ENCODE results near the gene RBM20. TPM values are rescaled to one million over a fixed set of nuclear protein-coding genes. Genes with fewer than 3 reads are reported as not detected.

RBM20 gene
- total and polyA plus RNA-seq, 10 of the 15 experiments (the other 5 are each of a cell fraction or from before 2014, with no cell fraction given), result 0.04 to 0.26 (median 0.15) TPM

DNA sequence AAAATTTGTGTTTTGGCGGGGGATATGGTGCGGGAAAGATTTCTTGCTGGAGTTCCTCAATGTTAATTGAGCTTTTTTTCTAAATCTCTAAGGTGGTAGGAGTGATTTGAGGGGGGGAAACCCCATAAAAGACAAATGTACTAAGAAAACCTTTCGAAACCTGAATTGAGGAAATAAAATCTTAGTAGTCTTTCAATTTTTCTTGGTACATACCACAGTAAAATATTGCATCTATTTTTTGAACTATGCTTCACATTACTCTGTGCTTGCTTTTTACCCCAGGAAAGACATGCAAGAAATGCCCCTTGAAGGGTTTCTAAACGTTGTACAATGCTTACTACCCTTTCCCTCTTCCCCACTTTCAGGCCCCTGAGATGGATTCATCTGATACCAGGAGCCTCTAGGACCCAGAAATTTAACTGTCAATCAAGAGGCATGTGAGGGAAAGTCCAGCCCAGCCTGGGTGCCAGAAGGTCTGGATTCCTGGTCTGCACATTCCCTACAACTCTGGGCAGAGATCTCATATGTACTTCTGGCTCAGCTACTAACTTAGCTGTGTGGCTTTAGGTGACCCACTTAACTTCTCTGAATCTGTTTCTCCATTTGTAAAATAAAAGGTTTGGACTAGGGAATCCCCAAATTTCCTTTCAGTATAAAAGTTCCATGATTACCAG, 221.8 kb downstream of the RBM20 start:
- H3K4me1 ChIP-seq (ENCODE audit: control insufficient read depth, insufficient read depth, low read length), result peaks cover 93% of the 10 kb centered on the region
- H3K27ac ChIP-seq (ENCODE audit: control insufficient read depth, insufficient read depth), result peak overlapping the region; percentile 99
- H4K20me1 ChIP-seq (ENCODE audit: control insufficient read depth, insufficient read depth), result no peaks in the 10 kb centered on the region
- no peaks in the 10 kb centered on the region for H3K36me3 ChIP-seq (ENCODE audit: control insufficient read depth in 2 of 2, insufficient read depth in 2 of 2, low read length in 1 of 2)
- in situ Hi-C loops (cut with MboI) (no loop called here), intact Hi-C loops (cut with micrococcal nuclease; ENCODE audit: unreplicated experiment) (loop anchor here (2.0 to 5.0 kb wide), 2 partner anchors 53 to 789 kb away; partner anchors contain the start of genes BBIP1 and SHOC2)
- 2% methylated on average over 4 of the region's 4 CpGs for WGBS (ENCODE audit: insufficient coverage, insufficient replicate concordance, low lambda C conversion rate, missing lambda C conversion rate)
- ChIA-PET CTCF (interaction anchor here (0.8 to 5.2 kb wide), 8 partner anchors 8 to 120 kb away, joined by 3 to 53 read pairs (median 3); no protein-coding TSS in a partner anchor), SMC1A (ENCODE audit: uncharacterized antibody, unreplicated experiment) (interaction anchor here (0.6 to 5.1 kb wide), 21 partner anchors 7 to 120 kb away, joined by 3 to 139 read pairs (median 6); partner anchors contain the start of genes BBIP1 and SHOC2), RAD21 (ENCODE audit: unreplicated experiment) (interaction anchor here (0.7 to 5.3 kb wide), 13 partner anchors 11 to 955 kb away, joined by 3 to 138 read pairs (median 7); partner anchors contain the start of genes BBIP1 and SHOC2), POLR2A (interaction anchor here (1.1 to 5.2 kb wide), 12 partner anchors 11 to 92 kb away, joined by 3 to 78 read pairs (median 7); partner anchors contain the start of genes BBIP1 and SHOC2)
- ATAC-seq (peak; percentile 36), DNase-seq (ENCODE audit: low read depth, low spot score) (no peak), FAIRE-seq (peak; percentile 18)
- no peaks in the 10 kb centered on the region for H3K27me3 ChIP-seq (replicated peaks in 1 of 2; ENCODE audit: control insufficient read depth in 2 of 2, insufficient read depth in 2 of 2, low read length in 1 of 2)
- H3K9ac ChIP-seq (ENCODE audit: control insufficient read depth, insufficient read depth, low read length), result peak overlapping the region; percentile 80
- H2AFZ ChIP-seq (ENCODE audit: control insufficient read depth, low read depth, low read length), result no peak overlapping the region; the same call in 1 of the 2 replicates
- H3K4me2 ChIP-seq (ENCODE audit: control insufficient read depth, insufficient read depth), result peak overlapping the region; percentile 91
- no TSS peak for BruUV-seq (replicated peaks)
- peaks cover 18% of the 10 kb centered on the region for H3K79me2 ChIP-seq (ENCODE audit: control insufficient read depth, insufficient read depth, low read length)
- no peaks in the 10 kb centered on the region for H3K9me3 ChIP-seq (replicated peaks; ENCODE audit: control insufficient read depth, insufficient read depth, low read length)
- H3K4me3 ChIP-seq, result peak overlapping the region; percentile 62; the same call in 1 of the 2 replicates
- no peak for TF ChIP-seq SMAD1 (IDR thresholded peaks at IDR 0.05; ENCODE audit: low read depth, partially characterized antibody)
- TF ChIP-seq IKZF1 (conservative IDR thresholded peaks at IDR 0.05), result peak; percentile 64
- TF ChIP-seq SPI1 (IDR thresholded peaks at IDR 0.05; ENCODE audit: borderline replicate concordance, insufficient read depth, low read depth, low read length), result peak; percentile 30
- 0 out of 2 replicates have a peak, but pooled peaks have one; percentile 43 for TF ChIP-seq CBFB (IDR thresholded peaks at IDR 0.05; ENCODE audit: low read depth)
- TF ChIP-seq RCOR1 (conservative IDR thresholded peaks at IDR 0.05; ENCODE audit: low read depth, low read length), result 0 out of 2 replicates have a peak, but pooled peaks have one; percentile 28
- TF ChIP-seq YY1 (IDR thresholded peaks at IDR 0.05; ENCODE audit: low read depth, low read length), result no peak
- TF ChIP-seq TBL1XR1 (IDR thresholded peaks at IDR 0.05; ENCODE audit: low read depth, low read length), result no peak
- 0 out of 2 replicates have a peak, but pooled peaks have one; percentile 4 for TF ChIP-seq SMC3 (IDR thresholded peaks at IDR 0.05; ENCODE audit: borderline replicate concordance, low read length)
- TF ChIP-seq, protein P1, sequence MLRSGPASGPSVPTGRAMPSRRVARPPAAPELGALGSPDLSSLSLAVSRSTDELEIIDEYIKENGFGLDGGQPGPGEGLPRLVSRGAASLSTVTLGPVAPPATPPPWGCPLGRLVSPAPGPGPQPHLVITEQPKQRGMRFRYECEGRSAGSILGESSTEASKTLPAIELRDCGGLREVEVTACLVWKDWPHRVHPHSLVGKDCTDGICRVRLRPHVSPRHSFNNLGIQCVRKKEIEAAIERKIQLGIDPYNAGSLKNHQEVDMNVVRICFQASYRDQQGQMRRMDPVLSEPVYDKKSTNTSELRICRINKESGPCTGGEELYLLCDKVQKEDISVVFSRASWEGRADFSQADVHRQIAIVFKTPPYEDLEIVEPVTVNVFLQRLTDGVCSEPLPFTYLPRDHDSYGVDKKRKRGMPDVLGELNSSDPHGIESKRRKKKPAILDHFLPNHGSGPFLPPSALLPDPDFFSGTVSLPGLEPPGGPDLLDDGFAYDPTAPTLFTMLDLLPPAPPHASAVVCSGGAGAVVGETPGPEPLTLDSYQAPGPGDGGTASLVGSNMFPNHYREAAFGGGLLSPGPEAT (IDR thresholded peaks at IDR 0.05; ENCODE audit: low read depth), result peak; percentile 77
- TF ChIP-seq, protein P2, sequence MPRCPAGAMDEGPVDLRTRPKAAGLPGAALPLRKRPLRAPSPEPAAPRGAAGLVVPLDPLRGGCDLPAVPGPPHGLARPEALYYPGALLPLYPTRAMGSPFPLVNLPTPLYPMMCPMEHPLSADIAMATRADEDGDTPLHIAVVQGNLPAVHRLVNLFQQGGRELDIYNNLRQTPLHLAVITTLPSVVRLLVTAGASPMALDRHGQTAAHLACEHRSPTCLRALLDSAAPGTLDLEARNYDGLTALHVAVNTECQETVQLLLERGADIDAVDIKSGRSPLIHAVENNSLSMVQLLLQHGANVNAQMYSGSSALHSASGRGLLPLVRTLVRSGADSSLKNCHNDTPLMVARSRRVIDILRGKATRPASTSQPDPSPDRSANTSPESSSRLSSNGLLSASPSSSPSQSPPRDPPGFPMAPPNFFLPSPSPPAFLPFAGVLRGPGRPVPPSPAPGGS (IDR thresholded peaks at IDR 0.05; ENCODE audit: borderline replicate concordance, insufficient read depth, low read depth, low read length, poor library complexity, severe bottlenecking), result no peak
- TF ChIP-seq, protein P3, sequence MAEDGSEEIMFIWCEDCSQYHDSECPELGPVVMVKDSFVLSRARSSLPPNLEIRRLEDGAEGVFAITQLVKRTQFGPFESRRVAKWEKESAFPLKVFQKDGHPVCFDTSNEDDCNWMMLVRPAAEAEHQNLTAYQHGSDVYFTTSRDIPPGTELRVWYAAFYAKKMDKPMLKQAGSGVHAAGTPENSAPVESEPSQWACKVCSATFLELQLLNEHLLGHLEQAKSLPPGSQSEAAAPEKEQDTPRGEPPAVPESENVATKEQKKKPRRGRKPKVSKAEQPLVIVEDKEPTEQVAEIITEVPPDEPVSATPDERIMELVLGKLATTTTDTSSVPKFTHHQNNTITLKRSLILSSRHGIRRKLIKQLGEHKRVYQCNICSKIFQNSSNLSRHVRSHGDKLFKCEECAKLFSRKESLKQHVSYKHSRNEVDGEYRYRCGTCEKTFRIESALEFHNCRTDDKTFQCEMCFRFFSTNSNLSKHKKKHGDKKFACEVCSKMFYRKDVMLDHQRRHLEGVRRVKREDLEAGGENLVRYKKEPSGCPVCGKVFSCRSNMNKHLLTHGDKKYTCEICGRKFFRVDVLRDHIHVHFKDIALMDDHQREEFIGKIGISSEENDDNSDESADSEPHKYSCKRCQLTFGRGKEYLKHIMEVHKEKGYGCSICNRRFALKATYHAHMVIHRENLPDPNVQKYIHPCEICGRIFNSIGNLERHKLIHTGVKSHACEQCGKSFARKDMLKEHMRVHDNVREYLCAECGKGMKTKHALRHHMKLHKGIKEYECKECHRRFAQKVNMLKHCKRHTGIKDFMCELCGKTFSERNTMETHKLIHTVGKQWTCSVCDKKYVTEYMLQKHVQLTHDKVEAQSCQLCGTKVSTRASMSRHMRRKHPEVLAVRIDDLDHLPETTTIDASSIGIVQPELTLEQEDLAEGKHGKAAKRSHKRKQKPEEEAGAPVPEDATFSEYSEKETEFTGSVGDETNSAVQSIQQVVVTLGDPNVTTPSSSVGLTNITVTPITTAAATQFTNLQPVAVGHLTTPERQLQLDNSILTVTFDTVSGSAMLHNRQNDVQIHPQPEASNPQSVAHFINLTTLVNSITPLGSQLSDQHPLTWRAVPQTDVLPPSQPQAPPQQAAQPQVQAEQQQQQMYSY (CRISPR knock-in tag; IDR thresholded peaks at IDR 0.05), result no peak
- 0 out of 2 replicates have a peak, but pooled peaks have one; percentile 6 for TF ChIP-seq MEF2A (IDR thresholded peaks at IDR 0.05; ENCODE audit: insufficient read depth, low read depth, low read length)
- TF ChIP-seq EGR1 (IDR thresholded peaks at IDR 0.05; ENCODE audit: borderline replicate concordance in 1 of 2, low read depth in 2 of 2, low read length in 2 of 2), result no peak
- TF ChIP-seq PML (IDR thresholded peaks at IDR 0.05; ENCODE audit: low read length), result no peak
- peak; percentile 60 for TF ChIP-seq MEF2B (IDR thresholded peaks at IDR 0.05; ENCODE audit: partially characterized antibody, poor library complexity, severe bottlenecking)

Measured in GM12878 (cell line).